ENCODE results near the gene FPR3.
"Not testable (repeated sequence)": the region's sequence is repeated elsewhere in the genome, so short reads cannot be mapped to it uniquely, and the experiment has no call there.

The FPR3 gene

DNA sequence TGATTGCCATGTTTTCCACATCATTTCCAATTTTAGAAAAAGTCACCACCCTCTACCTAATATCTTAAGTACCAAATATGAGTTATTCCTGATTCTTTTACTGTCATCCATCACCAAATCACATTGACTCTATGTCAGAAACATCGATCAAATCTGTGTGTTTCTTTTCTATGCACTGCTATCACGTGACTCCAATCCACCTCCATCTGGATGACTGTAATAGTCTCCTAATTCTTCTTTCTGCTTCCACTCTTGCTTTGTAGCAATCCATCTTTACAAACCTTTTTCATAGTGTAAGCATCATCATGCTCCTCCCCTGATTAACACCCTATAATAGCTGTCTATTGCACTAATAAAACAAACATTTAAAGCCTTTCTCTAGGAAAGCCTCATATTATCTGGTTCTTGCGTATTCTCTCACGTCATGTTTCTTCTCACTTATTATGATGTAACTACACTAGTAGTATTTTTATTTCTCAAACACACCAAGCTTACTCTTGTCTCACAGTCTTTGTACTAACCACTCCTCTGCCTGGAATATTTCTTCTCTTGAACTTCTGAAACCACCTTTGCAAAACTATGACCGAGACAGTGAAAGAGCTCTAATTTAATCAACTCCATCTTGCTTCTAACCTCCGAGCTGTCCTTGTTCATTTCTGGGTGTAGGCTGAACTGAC, 10.7 kb upstream of the FPR3 start:
- DNase-seq (ENCODE audit: low read depth), result no peak

DNA sequence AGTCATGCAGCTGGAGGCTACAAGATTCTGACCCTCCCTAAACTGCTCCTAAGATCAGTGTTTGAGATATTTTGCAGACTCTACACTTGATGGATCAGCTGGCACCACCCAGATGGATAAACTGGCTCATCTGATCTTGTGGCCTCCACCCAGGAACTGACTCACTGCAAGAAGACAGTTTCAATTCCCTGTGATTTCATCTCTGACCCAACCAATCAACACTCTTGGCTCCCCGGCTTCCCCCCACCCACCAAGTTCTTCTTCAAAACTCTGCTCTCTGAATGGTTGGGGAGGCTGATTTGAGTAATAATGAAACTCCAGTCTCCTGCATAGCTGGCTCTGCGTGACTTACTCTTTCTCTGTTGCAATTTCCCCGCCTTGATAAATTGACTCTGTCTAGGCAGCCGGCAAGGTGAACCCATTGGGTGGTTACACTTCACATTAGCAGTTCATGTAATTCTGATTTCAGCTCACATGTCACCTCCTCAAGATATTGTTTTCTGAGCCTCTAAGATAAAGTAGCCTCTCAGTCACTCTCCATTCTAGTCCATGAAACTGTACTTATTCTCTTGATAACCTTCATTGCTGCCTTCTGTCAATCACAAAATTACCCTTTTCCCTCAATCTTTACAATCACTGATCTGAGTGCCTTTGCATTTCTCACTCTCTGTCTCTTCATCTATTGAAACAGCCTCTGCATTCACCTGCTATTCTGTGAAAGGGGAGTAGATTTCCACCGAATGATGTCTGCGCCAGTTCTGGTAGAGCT, 9.9 kb upstream of the FPR3 start:
- peak; percentile 34 for DNase-seq (ENCODE audit: low read depth)

DNA sequence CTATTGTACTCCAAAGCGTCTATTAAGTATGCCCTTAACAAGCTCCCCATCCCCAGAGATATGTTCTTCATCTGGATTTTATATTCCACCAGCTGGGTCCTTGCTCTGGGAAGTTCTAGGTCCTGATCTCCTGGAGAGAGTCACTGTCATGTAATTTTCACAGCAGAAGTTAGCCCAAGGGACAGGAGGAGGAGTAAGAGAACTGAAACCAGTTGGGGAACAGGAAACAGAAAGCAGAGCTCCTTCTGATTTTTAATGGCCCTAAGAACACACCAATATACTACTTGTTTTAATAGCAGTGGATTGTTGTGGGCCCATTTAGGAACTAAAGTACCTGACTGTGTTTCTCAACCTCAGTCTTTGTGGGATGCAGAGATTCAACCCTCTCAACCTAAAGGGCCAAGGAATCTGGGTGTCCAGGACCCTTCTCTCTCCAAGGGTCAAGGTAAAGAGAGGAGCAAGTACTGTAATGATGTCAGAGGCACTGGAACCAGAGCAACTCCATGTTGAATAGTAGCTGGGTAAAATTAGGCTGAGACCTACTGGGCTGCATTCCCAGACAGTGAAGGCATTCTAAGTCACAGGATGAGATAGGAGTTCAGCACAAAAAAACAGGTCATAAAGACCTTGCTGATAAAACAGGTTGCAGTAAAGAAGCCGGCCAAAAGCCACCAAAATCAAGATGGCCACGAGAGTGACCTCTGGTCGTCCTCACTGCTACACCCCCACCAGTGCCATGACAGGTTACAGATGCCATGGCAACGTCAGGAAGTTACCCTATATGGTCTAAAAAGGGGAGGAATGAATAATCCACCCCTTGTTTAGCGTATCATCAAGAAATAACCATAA, 8.1 kb upstream of the FPR3 start:
- DNase-seq (ENCODE audit: low read depth), result no peak

DNA sequence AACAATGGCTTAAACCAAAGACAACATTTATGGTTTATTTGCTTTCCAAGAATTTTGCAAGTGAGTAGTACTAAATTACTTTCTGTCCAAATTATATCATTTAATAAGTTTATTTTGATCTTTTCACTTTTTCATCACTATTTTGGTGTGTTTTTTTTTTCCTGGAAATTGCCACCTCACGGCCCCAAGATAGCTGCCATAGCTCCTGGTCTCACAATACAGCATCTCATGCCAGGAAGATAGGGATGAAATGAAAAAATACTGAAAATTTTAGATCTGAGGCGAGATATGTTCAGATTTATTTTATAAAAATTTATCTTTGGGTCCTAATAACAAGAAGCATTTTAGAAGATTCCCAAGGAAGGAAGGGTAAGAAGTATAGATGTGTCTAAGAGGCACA, 6.9 kb upstream of the FPR3 start:
- DNase-seq (ENCODE audit: low read depth), result no peak

DNA sequence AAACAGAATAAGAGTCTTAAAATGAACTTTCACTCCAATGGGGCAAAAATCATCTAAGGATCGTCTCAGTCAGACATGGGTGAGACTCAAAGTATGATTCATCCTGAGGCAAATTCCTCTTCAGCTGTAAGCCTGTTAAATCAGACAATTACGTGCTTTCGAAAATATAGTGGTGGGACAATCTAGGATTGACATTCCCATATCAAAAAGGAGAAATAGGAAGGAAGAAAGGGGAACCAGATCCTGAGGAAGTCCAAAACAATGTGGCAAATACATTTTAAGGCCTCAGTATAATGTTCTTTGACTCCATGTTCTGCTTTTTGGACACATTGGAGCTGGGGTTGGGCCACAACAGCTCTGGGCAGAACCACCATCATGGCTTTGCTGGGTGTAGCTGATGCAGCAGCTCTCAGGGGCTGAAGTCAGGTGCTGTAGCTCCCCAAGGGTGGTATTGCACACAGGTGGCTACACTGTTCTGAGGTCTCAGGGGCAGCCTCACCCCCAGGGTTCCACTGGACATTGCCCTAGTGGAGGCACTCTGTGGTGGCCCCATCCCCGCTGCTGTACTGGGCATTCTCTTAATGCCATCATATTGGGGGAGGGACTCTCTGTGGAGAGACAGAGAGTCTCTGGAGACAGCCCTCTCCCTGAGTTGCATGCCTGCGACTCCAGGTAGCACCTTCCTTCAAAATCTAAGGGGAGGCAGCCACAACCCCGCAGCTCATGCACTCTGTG, 5.7 kb upstream of the FPR3 start:
- DNase-seq (ENCODE audit: low read depth), result no peak

DNA sequence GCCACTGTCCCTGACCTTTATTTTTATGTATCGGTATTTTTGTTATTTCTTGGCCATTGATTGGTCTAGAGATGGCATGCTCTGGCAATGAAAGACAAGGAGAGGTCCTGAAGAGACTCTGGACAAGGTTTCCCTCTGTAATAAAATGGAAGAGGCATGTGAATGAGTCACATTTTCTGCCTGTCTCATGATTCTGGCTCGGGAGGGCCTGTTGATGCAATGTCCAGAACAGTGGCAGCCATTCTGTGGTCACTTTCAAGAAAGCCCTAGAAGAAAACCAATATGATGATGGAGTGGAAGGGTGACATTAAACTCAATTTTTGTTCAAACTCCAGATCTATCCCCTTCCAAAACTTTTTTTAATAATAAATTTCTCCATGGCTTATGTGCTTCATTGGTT, 2.0 kb upstream of the FPR3 start:
- no peak for DNase-seq (ENCODE audit: low read depth)

DNA sequence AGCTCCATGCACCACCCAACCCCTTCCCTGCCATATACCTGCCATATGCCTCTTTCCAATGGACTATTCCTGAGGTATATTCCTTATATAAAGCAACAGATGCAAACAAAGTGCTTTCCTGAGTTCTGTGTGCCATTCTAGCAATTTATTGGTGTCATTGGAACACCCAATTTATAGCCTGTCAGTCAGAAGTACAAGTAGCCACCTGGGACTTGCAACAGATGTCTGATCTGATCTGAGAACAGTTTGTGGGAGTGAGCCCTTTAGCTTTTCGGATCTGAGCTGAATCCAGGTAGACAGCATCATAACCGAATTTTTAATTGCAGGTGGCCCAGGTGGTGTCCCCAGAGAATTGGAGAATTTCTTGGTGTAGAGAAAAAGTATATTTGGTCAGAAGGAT, 963 bp upstream of the FPR3 start:
- no peak for DNase-seq (ENCODE audit: low read depth)

DNA sequence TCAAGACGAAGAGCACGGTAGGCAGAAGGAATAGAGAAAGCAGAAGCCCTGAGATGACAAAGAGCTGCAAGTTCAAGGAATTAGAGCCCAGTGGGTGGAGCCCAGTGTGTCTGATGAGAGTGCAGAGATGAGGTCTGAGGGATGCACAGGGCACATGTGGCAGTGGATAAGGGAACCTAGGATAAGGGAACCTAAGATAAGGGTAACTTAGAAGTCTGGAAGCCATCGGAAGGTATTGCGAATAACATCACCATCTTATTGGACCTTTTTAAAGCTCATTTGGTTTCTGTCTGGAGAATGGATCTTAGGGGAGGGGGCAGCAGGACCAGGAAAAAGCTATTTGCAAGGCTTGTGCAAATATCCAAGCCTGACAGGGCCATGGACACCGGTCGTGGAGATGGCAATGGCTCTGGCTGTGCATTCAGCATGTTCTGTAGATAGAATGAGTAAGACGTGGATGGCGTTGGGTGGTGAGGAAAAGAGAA, 1.3 kb downstream of the FPR3 start:
- no peak for DNase-seq (ENCODE audit: low read depth)

DNA sequence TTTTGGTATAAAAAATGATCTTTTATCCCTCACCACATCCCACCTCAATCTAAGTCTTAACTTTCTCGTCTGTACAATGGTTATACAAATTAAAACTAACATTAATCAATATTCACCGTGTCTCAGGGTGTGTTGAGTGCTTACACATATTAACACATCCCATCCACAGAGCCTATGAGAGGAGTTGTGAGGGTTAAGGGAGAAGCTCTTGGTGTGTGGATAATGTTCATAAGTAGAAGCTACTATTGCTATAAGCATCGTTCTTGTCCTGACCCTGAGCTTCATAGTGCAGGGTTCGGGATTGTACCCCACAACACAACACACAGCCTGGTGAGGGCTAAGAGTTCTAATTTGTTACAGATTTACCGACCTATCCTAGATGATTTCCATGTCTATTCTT, 2.5 kb downstream of the FPR3 start:
- DNase-seq (ENCODE audit: low read depth), result no peak

DNA sequence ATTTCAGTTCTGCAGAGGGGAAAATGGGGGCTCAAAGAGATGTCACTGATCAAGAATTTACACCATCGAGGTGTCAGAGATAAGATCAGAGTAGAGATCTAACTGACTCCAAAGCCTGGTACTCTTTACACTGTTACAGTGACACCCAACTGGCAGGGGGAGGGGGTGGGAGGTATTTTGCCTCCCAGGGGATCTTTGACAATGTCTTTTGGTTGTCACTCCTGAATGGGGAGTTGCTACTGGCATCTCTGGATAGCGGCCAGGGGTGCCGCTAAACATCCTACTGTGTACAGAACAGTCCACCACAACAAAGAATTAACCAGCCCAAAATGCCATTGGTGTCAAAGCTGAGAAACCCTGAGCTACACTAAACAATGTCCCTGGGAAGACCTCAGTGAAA, 3.1 kb downstream of the FPR3 start:
- DNase-seq (ENCODE audit: low read depth), result no peak

DNA sequence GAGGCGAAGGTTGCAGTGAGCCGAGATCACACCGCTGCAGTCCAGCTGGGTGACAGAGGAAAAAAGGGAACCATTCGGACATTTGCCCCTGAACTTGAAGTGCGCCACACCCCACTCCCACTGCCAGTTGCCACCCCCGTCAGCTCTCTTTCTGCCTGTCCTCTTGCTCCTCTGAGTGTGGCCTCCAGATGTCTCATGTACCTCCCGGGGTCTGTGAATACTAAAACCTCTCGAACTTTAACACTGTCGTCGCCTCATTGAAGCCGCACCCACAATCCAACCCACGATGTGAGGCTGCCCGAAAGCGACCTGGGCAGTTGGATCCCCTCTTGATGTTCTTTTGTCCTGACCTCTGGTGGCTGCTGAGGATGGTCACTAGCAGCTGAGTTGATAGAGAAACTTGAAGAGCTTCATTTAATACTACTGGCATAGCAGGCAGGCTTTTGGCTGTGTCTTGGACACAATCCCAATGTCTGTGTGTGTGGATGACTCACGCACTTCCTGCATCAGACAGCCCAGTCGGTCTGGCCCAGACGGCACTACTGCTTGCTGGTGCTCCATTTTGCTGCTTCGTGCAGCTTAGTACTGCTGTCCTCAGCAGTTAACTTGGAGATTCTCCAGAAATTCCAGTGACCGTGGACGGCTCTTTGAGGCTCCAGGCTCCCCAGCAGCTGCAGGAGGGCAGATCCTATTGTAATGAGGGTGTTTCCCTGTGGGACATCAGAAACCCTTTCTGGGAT, 4.2 kb downstream of the FPR3 start:
- DNase-seq (ENCODE audit: low read depth), result no peak

DNA sequence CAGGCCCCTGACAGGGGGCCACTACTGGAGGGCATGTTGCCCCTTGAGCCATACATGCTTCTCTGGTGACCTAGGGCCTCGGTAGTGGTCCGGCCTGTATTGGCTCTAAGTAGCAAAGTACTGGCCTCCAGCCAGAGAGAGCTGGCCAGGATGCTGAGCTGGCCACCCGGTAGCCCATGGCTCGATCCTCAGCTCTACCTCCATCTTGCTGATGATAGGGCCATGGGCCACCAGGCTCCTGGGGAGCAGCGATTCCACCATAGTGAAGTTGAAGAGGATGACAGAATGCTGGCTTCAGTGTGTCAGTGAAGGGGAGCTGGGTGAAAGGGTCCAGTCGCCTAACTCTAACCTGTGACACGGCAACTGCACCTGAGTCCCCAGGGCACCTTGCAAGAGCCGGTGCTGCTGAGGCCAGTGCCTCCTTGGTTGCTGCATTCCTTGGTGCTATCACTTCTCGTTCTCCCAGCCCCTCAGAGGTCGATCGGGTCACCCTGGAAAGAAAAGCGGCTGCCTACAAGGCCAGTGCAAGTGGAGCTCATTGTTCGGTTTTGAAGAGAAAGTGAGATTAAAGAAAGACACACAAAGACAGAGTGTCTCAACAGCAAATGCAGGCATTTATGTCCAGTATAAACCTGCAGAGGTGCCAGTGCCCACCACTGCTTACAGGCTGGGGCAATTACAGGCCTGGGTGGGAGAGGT, 5.0 kb downstream of the FPR3 start:
- DNase-seq (ENCODE audit: low read depth), result no peak

DNA sequence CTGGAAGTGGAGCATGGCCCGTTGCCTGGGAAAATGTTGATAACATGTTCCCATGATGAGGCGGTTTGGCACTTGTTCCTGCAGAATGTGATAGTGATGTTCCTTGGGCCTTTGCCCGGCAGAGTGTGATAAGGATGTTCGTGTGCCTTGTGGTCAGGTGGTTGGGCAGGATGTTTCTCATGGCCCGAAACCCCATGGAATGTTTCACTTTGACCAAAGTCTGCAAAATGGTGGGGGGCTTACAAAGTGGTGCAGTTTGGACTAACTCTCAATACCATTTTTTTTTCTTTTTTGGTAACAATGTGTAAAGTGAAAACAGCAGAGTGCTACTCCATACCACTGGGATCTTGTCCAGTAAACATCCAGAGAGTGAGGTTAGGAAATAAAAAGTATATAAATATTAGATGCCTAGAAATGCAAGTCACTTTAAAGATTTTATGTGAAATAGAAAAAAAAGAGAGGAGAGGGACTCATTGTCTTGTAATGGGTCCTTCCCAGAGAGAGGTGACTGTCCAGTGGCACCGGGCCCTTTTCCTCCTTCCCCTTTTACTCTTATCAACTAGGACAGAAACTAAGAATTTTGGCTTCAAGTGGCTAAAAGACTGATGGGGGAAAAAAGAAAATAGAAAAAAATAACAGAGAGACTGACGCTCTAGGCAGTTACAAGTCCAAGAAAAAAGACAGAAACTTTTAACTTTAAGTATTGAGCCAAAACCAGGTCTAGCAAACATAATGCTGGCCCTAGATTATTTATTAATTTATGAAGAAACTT, 5.7 kb downstream of the FPR3 start:
- DNase-seq (ENCODE audit: low read depth), result no peak

DNA sequence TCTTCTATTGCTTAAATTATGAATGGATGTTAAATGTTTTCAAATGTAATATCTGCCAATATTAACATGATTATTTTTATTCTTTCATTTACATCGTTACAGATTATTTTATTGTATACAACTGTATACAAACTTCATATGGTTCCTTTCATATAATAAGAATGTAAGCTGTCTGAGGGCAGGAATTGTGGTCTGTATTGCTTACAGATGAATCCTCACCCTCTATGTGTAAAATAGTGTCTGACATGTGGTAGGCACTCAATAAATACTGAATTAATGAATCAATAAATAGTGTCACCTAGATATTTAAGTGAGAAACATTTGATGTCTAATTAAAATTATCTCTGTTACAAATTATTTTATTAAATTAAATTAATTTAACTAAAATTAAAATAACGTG, 7.8 kb downstream of the FPR3 start:
- no peak for DNase-seq (ENCODE audit: low read depth)

DNA sequence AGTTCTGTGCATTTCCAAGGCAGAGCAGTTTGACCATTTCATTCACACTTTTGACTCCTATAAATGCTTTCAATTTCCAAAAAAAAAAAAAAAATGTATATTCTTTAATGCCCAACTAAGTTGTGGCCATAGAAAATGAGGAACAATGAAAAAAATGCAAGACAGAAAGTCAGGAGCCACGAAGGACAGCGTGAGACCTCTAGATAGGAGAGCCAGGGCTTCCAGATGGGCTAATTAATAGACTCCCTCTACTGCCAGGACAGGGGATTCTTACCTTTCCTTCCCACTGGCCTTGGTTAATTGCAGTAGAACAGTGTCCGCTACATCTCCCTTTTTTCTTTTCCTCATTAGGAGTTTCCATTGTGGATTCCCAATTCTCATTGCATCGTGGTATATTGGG, 8.6 kb downstream of the FPR3 start:
- DNase-seq (ENCODE audit: low read depth), result no peak

DNA sequence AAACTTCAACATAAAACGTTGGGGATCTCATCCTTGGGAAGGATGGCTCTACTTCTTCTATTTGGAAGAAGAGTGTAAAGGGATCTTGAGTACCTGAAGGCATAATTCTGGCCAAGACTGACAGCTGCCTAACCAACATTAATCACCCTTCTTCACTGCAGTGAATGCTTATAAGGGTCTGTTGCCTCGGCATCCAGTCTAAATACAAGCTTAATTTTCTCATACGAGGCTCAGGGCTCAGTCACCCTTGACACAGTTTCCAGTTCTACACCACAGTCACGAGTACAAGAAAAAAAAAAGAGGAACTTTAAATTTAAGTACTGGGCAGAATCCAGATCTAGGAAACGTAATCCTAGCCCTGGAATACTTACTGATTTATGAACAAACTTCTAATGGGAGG, 9.0 kb downstream of the FPR3 start:
- DNase-seq (ENCODE audit: low read depth), result no peak

DNA sequence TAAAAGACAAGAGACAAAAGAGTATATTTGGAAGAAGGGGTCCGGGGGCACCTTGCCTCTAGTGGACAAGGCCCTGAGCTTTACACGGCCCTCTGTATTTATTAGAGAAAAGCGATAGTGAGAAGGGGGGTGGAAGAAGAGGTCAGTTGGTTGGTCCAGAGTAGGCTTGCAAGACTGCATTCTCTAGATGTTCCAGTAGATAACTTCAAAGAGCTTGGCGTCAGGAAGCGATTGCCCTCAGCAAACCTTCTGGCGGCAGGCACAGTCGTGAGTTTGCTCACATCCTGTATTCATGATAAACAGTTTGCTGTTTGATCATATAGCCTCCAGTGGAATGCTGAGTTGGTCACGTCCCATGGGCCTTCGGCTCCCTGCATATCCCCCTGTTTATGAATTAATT, 9.8 kb downstream of the FPR3 start:
- DNase-seq (ENCODE audit: low read depth), result not testable (repeated sequence)

DNA sequence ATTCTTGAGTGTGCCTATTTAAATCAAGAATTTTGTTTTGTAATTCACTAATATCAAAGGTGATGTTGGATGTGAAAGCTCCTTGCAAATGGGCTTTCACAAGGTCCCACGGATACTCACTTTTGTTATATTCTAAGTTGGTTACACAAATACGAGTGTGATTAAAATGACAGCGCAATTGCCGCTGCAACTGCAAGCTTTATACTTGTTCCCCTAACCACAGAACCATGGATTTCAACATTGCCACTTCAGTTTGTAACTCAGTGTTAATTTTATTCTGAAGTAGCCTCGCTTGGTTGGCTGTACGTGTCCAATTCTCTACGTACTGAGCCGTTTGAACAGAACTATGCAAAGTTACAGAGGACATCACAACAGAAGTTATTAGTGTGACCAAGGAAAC, 10.4 kb downstream of the FPR3 start:
- not testable (repeated sequence) for DNase-seq (ENCODE audit: low read depth)

DNA sequence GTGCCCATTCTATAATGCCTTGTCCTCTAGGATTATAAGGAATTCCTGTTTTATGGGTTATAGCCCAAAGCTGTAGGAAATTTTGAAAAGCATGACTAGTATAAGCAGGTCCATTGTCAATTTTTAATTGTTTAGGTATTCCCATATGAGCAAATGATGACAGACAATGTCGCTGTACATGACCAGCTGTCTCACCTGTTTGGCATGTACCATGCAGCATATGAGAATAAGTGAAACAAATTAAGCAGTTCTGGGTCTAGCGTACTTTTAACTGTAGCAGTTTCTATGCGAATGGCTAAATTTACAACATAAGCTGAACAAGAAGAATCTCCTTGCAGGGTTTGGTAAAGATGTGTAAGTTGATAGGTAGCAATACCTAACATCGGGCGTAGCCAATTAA, 11.6 kb downstream of the FPR3 start:
- not testable (repeated sequence) for DNase-seq (ENCODE audit: low read depth)

DNA sequence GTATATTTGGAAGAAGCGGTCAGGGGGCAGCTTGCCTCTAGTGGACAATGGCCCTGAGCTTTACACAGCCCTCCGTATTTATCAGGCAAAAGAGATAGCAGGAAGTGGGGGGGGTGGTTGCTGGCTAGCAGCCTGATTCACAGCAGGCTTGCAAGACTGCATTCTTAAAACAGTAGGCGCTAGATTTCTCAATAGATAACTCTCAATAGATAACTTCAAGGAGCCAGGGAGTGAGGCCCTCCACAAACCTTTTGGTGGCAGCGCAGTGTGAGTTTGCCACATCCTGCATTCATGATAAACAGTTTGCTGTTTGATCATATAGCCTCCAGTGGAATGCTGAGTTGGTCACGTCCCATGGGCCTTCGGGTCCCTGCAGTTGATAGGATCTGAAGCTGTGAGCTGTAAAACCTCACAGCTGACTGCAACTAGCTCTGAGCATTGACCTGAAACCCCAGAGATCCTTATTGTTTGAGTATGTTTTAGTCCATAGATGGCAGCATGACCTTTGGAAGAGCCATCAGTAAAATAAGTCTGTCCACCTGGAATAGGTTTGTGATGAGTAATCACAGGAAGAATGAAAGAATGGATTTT, 12.2 kb downstream of the FPR3 start:
- DNase-seq (ENCODE audit: low read depth), result no peak

Measured in activated T-cell treated with anti-CD3 and anti-CD28 coated beads for 48 hours (primary cell).